ENCODE results near the gene DLG2. TPM values are rescaled to one million over a fixed set of nuclear protein-coding genes. Genes with fewer than 3 reads are reported as not detected.

The DLG2 gene
- total RNA-seq, 2 experiments from 2014 or later: 2.0 to 2.1 TPM

DNA sequence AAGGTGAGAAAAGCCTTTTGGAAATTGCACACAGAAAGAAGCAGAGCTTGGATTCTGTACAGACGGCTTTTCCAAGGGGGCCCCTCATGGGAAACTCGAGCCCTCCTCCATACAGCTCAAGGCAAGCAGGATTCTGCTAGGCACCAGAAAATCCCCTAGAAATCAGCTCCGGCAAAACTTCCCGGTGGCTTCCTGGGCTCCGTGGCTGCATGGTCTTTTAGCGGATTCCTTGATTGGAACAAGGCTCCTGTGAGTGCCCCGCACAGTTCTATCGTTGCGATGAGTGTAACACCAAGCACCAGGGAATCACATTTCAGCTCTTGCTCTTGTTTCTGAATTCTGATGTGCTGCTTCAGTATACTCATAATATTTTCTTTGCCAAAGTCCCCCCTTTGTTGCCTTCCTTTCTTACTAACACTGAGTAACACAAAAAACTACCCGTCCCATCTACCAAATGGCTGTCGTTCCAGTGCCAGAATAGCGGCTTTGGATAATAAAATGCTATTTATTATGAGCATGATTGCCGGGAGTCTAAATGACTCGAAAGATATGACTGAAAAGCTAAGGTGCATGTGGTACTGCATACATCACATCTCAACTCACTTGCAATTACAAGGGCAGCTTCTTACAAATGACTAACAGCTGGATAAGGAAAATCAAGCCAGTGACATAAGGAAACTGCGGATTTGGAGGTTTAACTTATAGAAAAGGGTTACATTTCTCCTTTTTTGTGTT is 494.1 kb downstream of the DLG2 start:
- Histone ChIP-seq H3K36me3 (ENCODE audit: insufficient read depth, low read length) (no peaks in the 10 kb centered on the region), H3K27me3 (ENCODE audit: control insufficient read depth in 1 of 2, insufficient read depth in 2 of 2, low read length in 2 of 2) (no peaks in the 10 kb centered on the region), H3K4me3 (ENCODE audit: low read length) (no peak overlapping the region), H3K9me3 (ENCODE audit: control insufficient read depth in 1 of 2, insufficient read depth in 1 of 2, low read length in 2 of 2) (peaks cover 9 to 26% of the 10 kb centered on the region in 2 experiments), H3K4me1 (ENCODE audit: insufficient read depth, low read length) (no peaks in the 10 kb centered on the region), H3K27ac (ENCODE audit: low read depth in 1 of 2, low read length in 2 of 2) (no peak overlapping the region)
- Mint-ChIP-seq H3K4me1 (ENCODE audit: low read depth) (no peaks in the 10 kb centered on the region), H3K27me3 (no peaks in the 10 kb centered on the region), H3K27ac (no peak overlapping the region), H3K9me3 (peaks cover 21% of the 10 kb centered on the region), H3K4me3 (no peak overlapping the region), H3K36me3 (ENCODE audit: low read depth) (no peaks in the 10 kb centered on the region)
- POLR2A ChIA-PET: no interaction called here
- no peak for DNase-seq
- intact Hi-C loops (cut with DNase I, micrococcal nuclease): no loop called here
- ATAC-seq (ENCODE audit: poor library complexity): no peak
- TF ChIP-seq, protein P1, sequence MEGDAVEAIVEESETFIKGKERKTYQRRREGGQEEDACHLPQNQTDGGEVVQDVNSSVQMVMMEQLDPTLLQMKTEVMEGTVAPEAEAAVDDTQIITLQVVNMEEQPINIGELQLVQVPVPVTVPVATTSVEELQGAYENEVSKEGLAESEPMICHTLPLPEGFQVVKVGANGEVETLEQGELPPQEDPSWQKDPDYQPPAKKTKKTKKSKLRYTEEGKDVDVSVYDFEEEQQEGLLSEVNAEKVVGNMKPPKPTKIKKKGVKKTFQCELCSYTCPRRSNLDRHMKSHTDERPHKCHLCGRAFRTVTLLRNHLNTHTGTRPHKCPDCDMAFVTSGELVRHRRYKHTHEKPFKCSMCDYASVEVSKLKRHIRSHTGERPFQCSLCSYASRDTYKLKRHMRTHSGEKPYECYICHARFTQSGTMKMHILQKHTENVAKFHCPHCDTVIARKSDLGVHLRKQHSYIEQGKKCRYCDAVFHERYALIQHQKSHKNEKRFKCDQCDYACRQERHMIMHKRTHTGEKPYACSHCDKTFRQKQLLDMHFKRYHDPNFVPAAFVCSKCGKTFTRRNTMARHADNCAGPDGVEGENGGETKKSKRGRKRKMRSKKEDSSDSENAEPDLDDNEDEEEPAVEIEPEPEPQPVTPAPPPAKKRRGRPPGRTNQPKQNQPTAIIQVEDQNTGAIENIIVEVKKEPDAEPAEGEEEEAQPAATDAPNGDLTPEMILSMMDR (IDR thresholded peaks at IDR 0.05): no peak
- CTCF ChIA-PET: no interaction called here

DNA sequence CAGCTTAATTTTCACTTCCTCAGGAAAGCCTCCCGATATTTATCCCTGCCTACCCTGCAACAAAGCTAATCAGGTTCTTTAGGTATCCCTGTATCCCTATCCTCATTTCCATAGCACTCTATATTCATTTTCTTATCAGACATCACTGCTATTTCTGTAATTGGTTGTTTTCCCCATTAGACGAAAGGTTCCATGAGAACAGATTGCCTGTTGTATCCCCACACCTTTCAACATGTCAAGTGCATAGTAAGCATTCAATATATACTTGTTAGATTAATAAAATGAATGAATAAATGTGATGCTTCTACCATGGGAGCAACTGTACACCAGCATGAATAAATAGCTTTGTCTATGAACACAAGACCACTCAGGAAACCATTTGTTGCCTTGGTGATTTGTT is 499.8 kb downstream of the DLG2 start:
- DNase-seq (no peak), ATAC-seq (ENCODE audit: poor library complexity) (no peak)
- Histone ChIP-seq H3K36me3 (ENCODE audit: insufficient read depth, low read length) (no peaks in the 10 kb centered on the region), H3K4me1 (ENCODE audit: insufficient read depth, low read length) (no peaks in the 10 kb centered on the region), H3K27me3 (ENCODE audit: control insufficient read depth in 1 of 2, insufficient read depth in 2 of 2, low read length in 2 of 2) (no peaks in the 10 kb centered on the region), H3K4me3 (ENCODE audit: low read length) (no peak overlapping the region), H3K9me3 (ENCODE audit: control insufficient read depth in 1 of 2, insufficient read depth in 1 of 2, low read length in 2 of 2) (peaks cover 0 to 9% of the 10 kb centered on the region in 2 experiments), H3K27ac (ENCODE audit: low read depth in 1 of 2, low read length in 2 of 2) (no peak overlapping the region)
- POLR2A ChIA-PET: interaction anchor here (0.7 kb wide), 1 partner anchor 89 kb away, joined by 6 read pairs; no protein-coding TSS in a partner anchor
- H3K4me1 Mint-ChIP-seq (ENCODE audit: low read depth): no peaks in the 10 kb centered on the region
- no peaks in the 10 kb centered on the region for H3K36me3 Mint-ChIP-seq (ENCODE audit: low read depth)
- H3K27ac Mint-ChIP-seq: no peak overlapping the region
- CTCF ChIA-PET: no interaction called here
- TF ChIP-seq, protein P1 (IDR thresholded peaks at IDR 0.05): no peak
- no peak overlapping the region for H3K4me3 Mint-ChIP-seq
- peaks cover 23% of the 10 kb centered on the region for H3K9me3 Mint-ChIP-seq
- H3K27me3 Mint-ChIP-seq: no peaks in the 10 kb centered on the region
- intact Hi-C loops (cut with DNase I, micrococcal nuclease): no loop called here

DNA sequence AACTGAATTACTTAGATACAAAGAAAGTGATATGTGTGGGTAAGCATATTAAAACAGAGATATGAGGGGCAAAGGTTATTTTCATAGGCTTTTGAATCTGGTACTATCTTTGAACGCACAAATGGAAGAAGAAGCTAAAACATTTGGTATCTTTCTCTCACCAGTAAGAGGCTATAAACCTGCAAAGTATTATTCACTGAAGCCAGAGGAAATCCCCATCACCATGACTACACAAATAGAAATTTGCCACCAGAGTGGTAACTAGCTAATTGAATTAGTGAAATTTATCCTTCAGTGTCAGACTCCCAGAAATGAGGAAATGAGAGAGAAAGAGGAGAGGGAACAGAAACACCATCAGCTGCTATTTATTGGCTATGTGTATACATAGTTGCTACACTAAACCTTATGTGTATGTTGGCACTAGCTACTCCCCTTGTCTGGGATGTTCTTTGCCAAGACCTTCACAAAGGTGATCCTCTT is 503.4 kb downstream of the DLG2 start:
- Mint-ChIP-seq H3K36me3 (ENCODE audit: low read depth) (no peaks in the 10 kb centered on the region), H3K9me3 (peaks cover 28% of the 10 kb centered on the region), H3K4me1 (ENCODE audit: low read depth) (no peaks in the 10 kb centered on the region), H3K27me3 (no peaks in the 10 kb centered on the region), H3K4me3 (no peak overlapping the region), H3K27ac (no peak overlapping the region)
- POLR2A ChIA-PET: no interaction called here
- Histone ChIP-seq H3K4me1 (ENCODE audit: insufficient read depth, low read length) (no peaks in the 10 kb centered on the region), H3K27me3 (ENCODE audit: control insufficient read depth in 1 of 2, insufficient read depth in 2 of 2, low read length in 2 of 2) (no peaks in the 10 kb centered on the region), H3K4me3 (ENCODE audit: low read length) (no peak overlapping the region), H3K9me3 (ENCODE audit: control insufficient read depth in 1 of 2, insufficient read depth in 1 of 2, low read length in 2 of 2) (peaks cover 0 to 9% of the 10 kb centered on the region in 2 experiments), H3K36me3 (ENCODE audit: insufficient read depth, low read length) (no peaks in the 10 kb centered on the region), H3K27ac (ENCODE audit: low read depth in 1 of 2, low read length in 2 of 2) (no peak overlapping the region)
- ATAC-seq (ENCODE audit: poor library complexity) (no peak), DNase-seq (peak in 1 of 14 experiments; percentile 0)
- intact Hi-C loops (cut with DNase I, micrococcal nuclease): no loop called here
- TF ChIP-seq, protein P1 (IDR thresholded peaks at IDR 0.05): no peak
- CTCF ChIA-PET: interaction anchor here (1.2 kb wide), 1 partner anchor 18 kb away, joined by 3 read pairs; no protein-coding TSS in a partner anchor
